ENCODE results near the gene COMP.

DNA sequence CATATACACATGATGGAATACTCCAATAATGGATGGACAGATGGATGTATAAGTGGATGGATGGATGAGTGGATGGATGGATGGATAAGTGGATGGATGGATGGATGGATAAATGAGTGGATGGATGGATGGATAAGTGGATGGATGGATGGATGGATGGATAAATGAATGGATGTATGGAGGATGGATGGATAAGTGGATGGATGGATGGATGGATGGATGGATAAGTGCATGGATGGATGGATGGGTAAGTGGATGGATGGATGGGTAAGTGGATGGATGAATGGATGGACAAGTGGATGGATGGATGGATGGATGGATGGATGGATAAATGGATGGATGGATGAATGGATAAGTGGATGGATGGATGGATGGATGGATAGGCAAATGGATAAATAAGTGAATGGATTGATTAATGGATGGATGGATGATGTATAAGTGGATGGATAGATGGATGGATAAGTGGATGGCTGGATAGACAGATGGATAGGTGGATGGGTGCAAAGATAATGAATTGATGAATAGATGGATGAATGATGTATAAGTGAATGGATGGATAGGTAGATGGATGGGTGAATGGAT is 8.4 kb upstream of the COMP start:
- no peak for TF ChIP-seq CTCF (IDR thresholded peaks at IDR 0.05; ENCODE audit: low read depth, low read length, poor library complexity, severe bottlenecking)
- no peak for TF ChIP-seq EZH2phosphoT487 (IDR thresholded peaks at IDR 0.05; ENCODE audit: borderline replicate concordance, low read length)
